ENCODE results near the gene LHFPL3.

DNA sequence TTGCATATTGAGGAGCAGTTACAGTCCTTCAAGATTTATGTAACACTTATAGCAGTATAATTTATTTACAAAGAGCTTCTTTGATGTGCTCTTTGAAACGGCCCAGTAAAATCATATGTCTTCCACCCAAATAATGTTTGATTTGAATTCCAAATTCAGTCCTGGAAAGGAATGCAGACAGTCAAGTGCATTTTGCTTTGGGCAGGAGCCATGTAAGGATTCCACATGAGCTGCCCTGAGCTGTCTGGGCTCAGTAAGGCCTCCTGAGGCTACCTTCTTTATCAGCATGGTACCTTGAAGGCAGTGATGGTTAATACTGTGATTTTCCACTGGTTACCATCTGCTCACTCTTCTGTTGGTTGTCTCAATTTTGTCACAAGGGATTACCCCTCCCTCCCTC lies 41.6 kb upstream of the LHFPL3 start:
- no peak for TF ChIP-seq CTCF (IDR thresholded peaks at IDR 0.05)
- TF ChIP-seq POLR2A (IDR thresholded peaks at IDR 0.05) = no peak

Data from Peyer's patch (tissue), 4 donors.